Subcutaneous adipose tissue (tissue), 4 donors: ENCODE results near the gene RERE. TPM values are rescaled to one million over a fixed set of nuclear protein-coding genes. Genes with fewer than 3 reads are reported as not detected.

ENCODE experiments used
- CTCF ChIP-seq: fragments of 450-650 bp; IDR thresholded peaks from one replicate; pipeline ENCODE4 v1.5.1; 2016; ENCODE audit warnings: low read depth, mild to moderate bottlenecking, control low read depth, antibody characterized with exemption, moderate library complexity
- total RNA-seq, 4 donors: library from RNA; depleted of rRNA; stranded (reverse); fragments of >200 nt; gene quantifications; one replicate each; pipeline ENCODE4 v1.1.0, GENCODE V29; 2016

RERE gene
- total RNA-seq, 4 donors from 2014 or later, result 67.0 to 91.4 (median 83.1) TPM

- TF ChIP-seq CTCF, result no peak
Measured at GRCh38 chr1:8720347-8720746, 97.1 kb downstream of the RERE start.

GRCh38 chr1:8718850-8719361, 98.5 kb downstream of the RERE start:
- no peak for TF ChIP-seq CTCF

- no peak for TF ChIP-seq CTCF
Measured at GRCh38 chr1:8717148-8717547, 100.3 kb downstream of the RERE start.

- TF ChIP-seq CTCF, result no peak
Measured at GRCh38 chr1:8716238-8716637, 101.2 kb downstream of the RERE start.

GRCh38 chr1:8714173-8714572, 103.3 kb downstream of the RERE start:
- TF ChIP-seq CTCF, result no peak

- no peak for TF ChIP-seq CTCF
Measured at GRCh38 chr1:8712413-8713231, 104.8 kb downstream of the RERE start.

GRCh38 chr1:8711873-8712412, 105.5 kb downstream of the RERE start:
- TF ChIP-seq CTCF, result no peak
